Mucosa of rectum (tissue), 2 donors: ENCODE measurements around the gene THRA.

Experiments used
- H3K27ac ChIP-seq, 2 donors: one replicate each; pipeline ENCODE4 v1.7.0; 2013; ENCODE audit warnings: inconsistent platforms in 2 of 2, low read depth in 2 of 2, low read length in 2 of 2
- H3K27me3 ChIP-seq, 2 donors: one replicate each; pipeline ENCODE4 v1.7.0; 2013; ENCODE audit warnings: low read length in 2 of 2; ENCODE audit not compliant: control insufficient read depth in 2 of 2, insufficient read depth in 2 of 2
- H3K36me3 ChIP-seq, 2 donors: one replicate each; pipeline ENCODE4 v1.7.0; 2013; ENCODE audit warnings: low read length in 2 of 2; ENCODE audit not compliant: control insufficient read depth in 2 of 2, insufficient read depth in 2 of 2
- H3K4me1 ChIP-seq, 2 donors: one replicate each; pipeline ENCODE4 v1.7.0; 2013; ENCODE audit warnings: low read length in 2 of 2, mild to moderate bottlenecking in 1 of 2; ENCODE audit not compliant: control insufficient read depth in 2 of 2, insufficient read depth in 2 of 2
- H3K4me3 ChIP-seq, 2 donors: one replicate each; pipeline ENCODE4 v1.7.0; 2013; ENCODE audit warnings: low read length in 2 of 2
- H3K9ac ChIP-seq, 2 donors: one replicate each; pipeline ENCODE4 v1.7.0; 2013; ENCODE audit warnings: low read length in 2 of 2, low read depth in 1 of 2, mild to moderate bottlenecking in 1 of 2
- H3K9me3 ChIP-seq, 2 donors: one replicate each; pipeline ENCODE4 v1.7.0; 2013; ENCODE audit warnings: low read length in 2 of 2; ENCODE audit not compliant: control insufficient read depth in 2 of 2
- donor health status: healthy.
- donor health status: Normal muscosa, but diverticular disease.

Gene THRA

DNA sequence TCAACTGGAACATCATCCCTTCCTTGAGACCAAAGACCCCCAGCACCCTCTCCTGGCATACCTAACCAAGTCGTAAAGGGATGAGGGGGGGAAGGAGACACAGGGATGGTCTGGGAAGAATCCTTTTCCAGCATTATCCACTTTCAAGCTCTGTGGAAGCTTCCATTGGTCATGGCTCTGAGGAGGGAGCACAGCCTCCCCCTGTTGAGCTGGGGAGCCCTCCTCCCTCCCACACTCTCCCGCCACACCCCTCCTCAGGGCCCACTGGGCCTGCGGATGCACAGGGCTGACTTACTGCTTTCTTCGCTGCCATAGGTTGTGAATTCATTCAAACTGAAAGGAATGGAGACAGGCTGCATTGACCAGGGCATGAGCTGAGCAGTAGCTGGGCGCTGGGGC, 35.2 kb upstream of the THRA start:
- no peaks in the 10 kb centered on the region for H3K27me3 ChIP-seq
- H3K9ac ChIP-seq: no peak overlapping the region
- H3K4me1 ChIP-seq: peaks cover 31 to 40% of the 10 kb centered on the region in 2 donors
- no peaks in the 10 kb centered on the region for H3K9me3 ChIP-seq
- no peak overlapping the region for H3K4me3 ChIP-seq
- H3K27ac ChIP-seq: no peak overlapping the region
- H3K36me3 ChIP-seq: peaks cover 38 to 62% of the 10 kb centered on the region in 2 donors

- Histone ChIP-seq H3K27ac (no peak overlapping the region), H3K4me1 (peaks cover 27 to 36% of the 10 kb centered on the region in 2 donors), H3K27me3 (no peaks in the 10 kb centered on the region), H3K4me3 (no peak overlapping the region), H3K36me3 (peaks cover 47 to 63% of the 10 kb centered on the region in 2 donors), H3K9ac (no peak overlapping the region), H3K9me3 (no peaks in the 10 kb centered on the region)
Measured at GRCh38 chr17:40028595-40028994, 34.2 kb upstream of the THRA start.

GRCh38 chr17:40031706-40032105, 31.1 kb upstream of the THRA start:
- no peak overlapping the region for H3K4me3 ChIP-seq
- H3K27ac ChIP-seq: peak overlapping the region; percentile 76 to 83
- H3K9ac ChIP-seq: peak overlapping the region in 1 of 2 donors; percentile 68
- peaks cover 21 to 23% of the 10 kb centered on the region in 2 donors for H3K4me1 ChIP-seq
- H3K36me3 ChIP-seq: peaks cover 47 to 68% of the 10 kb centered on the region in 2 donors
- H3K9me3 ChIP-seq: no peaks in the 10 kb centered on the region
- no peaks in the 10 kb centered on the region for H3K27me3 ChIP-seq

DNA sequence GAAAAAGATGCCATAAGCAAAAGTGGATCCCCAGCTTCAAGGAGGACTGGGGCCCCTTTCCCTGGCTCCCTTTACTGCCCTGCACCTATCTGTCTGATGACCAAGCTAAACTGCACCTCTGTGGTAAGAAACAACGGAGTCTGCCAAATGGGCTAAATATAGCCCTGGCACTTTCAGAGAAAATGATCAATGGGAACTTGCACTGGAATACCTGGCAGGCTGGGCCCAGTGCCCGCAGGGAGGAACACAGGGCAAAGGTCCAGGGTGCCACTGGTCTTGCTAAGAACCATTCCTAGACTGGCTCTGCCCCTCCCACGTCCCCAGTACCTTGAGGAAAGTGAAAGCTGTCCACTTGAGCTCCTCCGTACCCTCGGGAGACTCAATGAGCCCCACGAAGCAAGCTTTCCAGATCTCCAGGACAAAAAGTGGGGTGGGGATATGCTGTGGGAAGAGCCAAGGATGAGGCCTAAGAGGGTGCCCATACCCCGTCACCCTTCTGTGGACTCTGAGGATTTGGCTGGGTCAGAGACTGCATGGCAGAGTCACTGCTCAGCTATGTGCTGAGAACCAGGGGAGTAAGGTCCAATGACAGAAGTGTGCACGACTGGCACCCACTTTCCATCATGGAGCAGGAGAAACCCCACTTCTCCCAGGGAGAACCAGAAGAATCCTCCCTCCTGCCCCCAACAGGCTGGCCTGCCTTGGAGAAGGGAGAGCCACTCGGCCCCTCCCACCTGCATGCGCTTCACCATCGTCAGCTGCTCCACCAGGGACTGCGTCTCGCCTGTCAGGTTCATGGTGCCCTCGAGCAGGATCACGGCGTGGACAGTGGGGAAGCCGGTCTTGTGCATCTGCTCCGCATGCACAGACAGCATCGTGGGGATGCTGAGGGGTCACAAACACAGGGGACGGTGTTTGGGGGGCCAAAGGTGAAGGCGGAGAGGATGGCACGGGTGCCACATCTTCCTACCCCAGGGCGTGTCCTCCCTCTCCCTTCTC, 30.1 kb upstream of the THRA start:
- Histone ChIP-seq H3K4me3 (peak overlapping the region; percentile 53 to 59), H3K4me1 (peaks cover 21% of the 10 kb centered on the region in 2 donors), H3K27ac (peak overlapping the region; percentile 82 to 83), H3K36me3 (peaks cover 45 to 67% of the 10 kb centered on the region in 2 donors), H3K9me3 (no peaks in the 10 kb centered on the region), H3K27me3 (no peaks in the 10 kb centered on the region), H3K9ac (peak overlapping the region; percentile 41 to 68)

- H3K36me3 ChIP-seq: peaks cover 43 to 64% of the 10 kb centered on the region in 2 donors
Measured at GRCh38 chr17:40033339-40033738, 29.4 kb upstream of the THRA start.

GRCh38 chr17:40034426-40035161, 28.2 kb upstream of the THRA start:
- peaks cover 21% of the 10 kb centered on the region in 2 donors for H3K4me1 ChIP-seq
- no peak overlapping the region for H3K9ac ChIP-seq
- no peak overlapping the region for H3K4me3 ChIP-seq
- no peaks in the 10 kb centered on the region for H3K27me3 ChIP-seq
- H3K36me3 ChIP-seq: peaks cover 34 to 52% of the 10 kb centered on the region in 2 donors
- no peaks in the 10 kb centered on the region for H3K9me3 ChIP-seq
- no peak overlapping the region for H3K27ac ChIP-seq

More at GRCh38 chr17:40033339-40033738, 29.4 kb upstream of the THRA start:
- H3K9me3 ChIP-seq: no peaks in the 10 kb centered on the region
- no peaks in the 10 kb centered on the region for H3K27me3 ChIP-seq
- H3K9ac ChIP-seq: peak overlapping the region in 1 of 2 donors; percentile 68
- no peak overlapping the region for H3K4me3 ChIP-seq
- H3K4me1 ChIP-seq: peaks cover 21% of the 10 kb centered on the region in 2 donors
- peak overlapping the region in 1 of 2 donors; percentile 83 for H3K27ac ChIP-seq

GRCh38 chr17:40035162-40035559, 27.6 kb upstream of the THRA start:
- Histone ChIP-seq H3K27me3 (no peaks in the 10 kb centered on the region), H3K36me3 (peaks cover 30 to 46% of the 10 kb centered on the region in 2 donors), H3K9me3 (no peaks in the 10 kb centered on the region), H3K4me1 (peaks cover 21% of the 10 kb centered on the region in 2 donors), H3K9ac (no peak overlapping the region), H3K27ac (no peak overlapping the region), H3K4me3 (no peak overlapping the region)

DNA sequence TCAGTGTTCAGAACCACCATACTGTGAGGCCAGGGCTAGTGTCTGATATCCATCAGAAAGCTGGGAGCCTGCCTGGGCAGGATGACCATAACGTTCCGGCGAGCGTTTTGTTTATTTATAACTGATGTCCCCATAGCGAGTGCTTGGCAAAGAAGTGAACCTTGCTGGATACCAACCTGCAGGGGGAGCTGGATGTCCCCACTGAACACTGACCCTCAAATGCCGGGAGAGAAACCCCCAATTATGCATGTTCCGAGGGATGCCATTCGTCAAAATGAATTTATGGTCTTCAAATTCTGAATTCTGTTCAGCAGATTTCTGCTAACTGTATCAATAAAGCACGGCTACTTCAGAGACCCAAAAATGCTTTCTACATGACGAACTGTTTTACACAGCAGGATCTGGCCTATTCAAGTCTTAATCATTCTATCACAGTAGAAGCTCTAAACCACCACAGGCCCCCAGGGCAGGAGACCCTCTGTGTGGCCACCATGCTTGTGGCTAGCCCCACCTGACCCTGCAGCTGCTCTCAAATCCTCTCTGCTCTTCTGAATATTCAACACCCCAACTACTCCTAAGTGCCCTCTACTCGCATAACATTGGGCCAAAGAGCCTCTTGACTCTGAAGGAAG, 23.8 kb upstream of the THRA start:
- peaks cover 15 to 21% of the 10 kb centered on the region in 2 donors for H3K36me3 ChIP-seq
- no peaks in the 10 kb centered on the region for H3K9me3 ChIP-seq
- H3K27me3 ChIP-seq: no peaks in the 10 kb centered on the region
- H3K4me1 ChIP-seq: peaks cover 5% of the 10 kb centered on the region in 2 donors
- H3K4me3 ChIP-seq: no peak overlapping the region
- no peak overlapping the region for H3K9ac ChIP-seq
- peak overlapping the region; percentile 7 to 52 for H3K27ac ChIP-seq

GRCh38 chr17:40041196-40041595, 21.6 kb upstream of the THRA start:
- Histone ChIP-seq H3K4me3 (no peak overlapping the region), H3K9ac (no peak overlapping the region), H3K36me3 (peaks cover 5 to 6% of the 10 kb centered on the region in 2 donors), H3K27ac (no peak overlapping the region), H3K27me3 (no peaks in the 10 kb centered on the region), H3K4me1 (no peaks in the 10 kb centered on the region), H3K9me3 (no peaks in the 10 kb centered on the region)
